Panc1 (cell line): ENCODE measurements around the gene NPTX1.

Source experiments
- POLR2AphosphoS5 ChIP-seq: IDR thresholded peaks from 2 replicates; pipeline ENCODE4 v1.6.1; 2012; ENCODE audit warnings: mild to moderate bottlenecking, low read depth, low read length, moderate library complexity
- REST ChIP-seq, 2 experiments: IDR thresholded peaks; 2 replicates each; pipeline ENCODE4 v1.6.1; 2011 to 2012; ENCODE audit warnings: low read depth in 2 of 2, control low read depth in 1 of 2, low read length in 1 of 2, mild to moderate bottlenecking in 1 of 2, moderate library complexity in 1 of 2; ENCODE audit not compliant: insufficient read depth in 1 of 2
- SIN3A ChIP-seq: IDR thresholded peaks from 2 replicates; pipeline ENCODE4 v1.6.1; 2012; ENCODE audit warnings: low read depth, mild to moderate bottlenecking, low read length, moderate library complexity, borderline replicate concordance; ENCODE audit not compliant: insufficient read depth
- TCF7L2 ChIP-seq: IDR thresholded peaks from 2 replicates; pipeline ENCODE4 v1.6.1; 2011; ENCODE audit warnings: mild to moderate bottlenecking, low read depth, low read length, inconsistent platforms
- TF ChIP-seq, protein P1 (sequence below): fragments of 450-650 bp; IDR thresholded peaks from 2 replicates; pipeline ENCODE4 v1.5.1; 2017; ENCODE audit warnings: mild to moderate bottlenecking

GRCh38 chr17:80499961-80500665 is 23.7 kb upstream of the NPTX1 start:
- TF ChIP-seq, protein P1, sequence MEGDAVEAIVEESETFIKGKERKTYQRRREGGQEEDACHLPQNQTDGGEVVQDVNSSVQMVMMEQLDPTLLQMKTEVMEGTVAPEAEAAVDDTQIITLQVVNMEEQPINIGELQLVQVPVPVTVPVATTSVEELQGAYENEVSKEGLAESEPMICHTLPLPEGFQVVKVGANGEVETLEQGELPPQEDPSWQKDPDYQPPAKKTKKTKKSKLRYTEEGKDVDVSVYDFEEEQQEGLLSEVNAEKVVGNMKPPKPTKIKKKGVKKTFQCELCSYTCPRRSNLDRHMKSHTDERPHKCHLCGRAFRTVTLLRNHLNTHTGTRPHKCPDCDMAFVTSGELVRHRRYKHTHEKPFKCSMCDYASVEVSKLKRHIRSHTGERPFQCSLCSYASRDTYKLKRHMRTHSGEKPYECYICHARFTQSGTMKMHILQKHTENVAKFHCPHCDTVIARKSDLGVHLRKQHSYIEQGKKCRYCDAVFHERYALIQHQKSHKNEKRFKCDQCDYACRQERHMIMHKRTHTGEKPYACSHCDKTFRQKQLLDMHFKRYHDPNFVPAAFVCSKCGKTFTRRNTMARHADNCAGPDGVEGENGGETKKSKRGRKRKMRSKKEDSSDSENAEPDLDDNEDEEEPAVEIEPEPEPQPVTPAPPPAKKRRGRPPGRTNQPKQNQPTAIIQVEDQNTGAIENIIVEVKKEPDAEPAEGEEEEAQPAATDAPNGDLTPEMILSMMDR = no peak
- TF ChIP-seq TCF7L2 = no peak
- TF ChIP-seq POLR2AphosphoS5 = no peak
- no peak for TF ChIP-seq SIN3A
- no peak for TF ChIP-seq REST (IDR thresholded peaks at IDR 0.05; ENCODE audit: insufficient read depth in 1 of 2, low read depth in 2 of 2, low read length in 1 of 2)
